HuH-7.5 (cell line): ENCODE data around the gene FAM98C.

Source experiments
- DNase-seq: peaks from one replicate; pipeline ENCODE4 v3.0.0; 2011; ENCODE audit warnings: low spot score

Gene FAM98C

DNA sequence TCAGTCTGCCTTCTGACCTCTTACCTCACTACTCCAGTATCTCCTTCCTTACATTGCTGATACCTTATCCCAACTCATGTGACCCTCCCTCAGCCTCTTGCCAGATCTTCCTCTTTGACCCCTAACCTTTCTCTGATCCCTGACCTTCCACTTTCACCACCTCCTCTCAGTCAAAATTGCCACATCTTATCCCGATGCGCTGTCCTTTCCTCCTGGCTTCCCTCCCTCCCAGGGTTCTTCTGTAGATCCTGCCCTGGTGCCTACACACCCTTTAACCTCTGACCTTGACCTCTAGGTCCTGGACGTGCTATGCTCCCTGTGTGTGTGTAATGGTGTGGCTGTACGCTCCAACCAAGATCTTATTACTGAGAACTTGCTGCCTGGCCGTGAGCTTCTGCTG lies 54.3 kb downstream of the FAM98C start:
- DNase-seq, result no peak

DNA sequence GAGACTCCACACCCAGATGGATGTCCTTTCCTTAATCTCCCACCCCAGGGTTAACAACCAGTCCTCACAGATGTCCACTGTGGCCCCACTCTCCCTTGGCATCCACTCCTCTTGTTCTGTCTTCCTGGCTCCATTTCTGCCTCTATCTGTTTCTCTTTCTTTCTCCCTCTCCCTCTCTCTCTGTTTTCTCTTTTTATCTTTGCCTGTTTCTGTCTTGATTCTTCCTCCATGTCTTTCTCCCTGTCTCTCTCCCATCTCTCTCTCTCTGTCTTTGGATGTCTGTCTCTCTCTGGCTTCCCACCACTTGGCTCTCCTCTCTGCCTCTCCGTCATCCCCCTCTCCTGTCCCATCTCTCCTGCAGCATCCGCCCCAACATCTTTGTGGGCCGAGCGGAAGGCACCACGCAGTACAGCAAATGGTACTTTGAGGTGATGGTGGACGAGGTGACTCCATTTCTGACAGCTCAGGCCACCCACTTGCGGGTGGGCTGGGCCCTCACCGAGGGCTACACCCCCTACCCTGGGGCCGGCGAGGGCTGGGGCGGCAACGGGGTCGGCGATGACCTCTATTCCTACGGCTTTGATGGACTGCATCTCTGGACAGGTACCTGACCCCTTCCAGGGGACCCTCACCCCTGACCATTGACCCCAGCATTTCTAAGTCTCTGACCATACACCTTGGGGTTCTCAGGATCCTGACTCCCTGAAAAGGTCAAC lies 55.0 kb downstream of the FAM98C start:
- no peak for DNase-seq
